NCI-H1694 treated with DMSO at 0.1 percent for 48 hours (cell line): Measurements from ENCODE around the gene ZNF621.
"Not testable (repeated sequence)": the region's sequence is repeated elsewhere in the genome, so short reads cannot be mapped to it uniquely, and the experiment has no call there.

Experiments
- DNase-seq: peaks from one replicate; lab custom pipeline; 2025; lab: John Stamatoyannopoulos, UW

Gene ZNF621

GRCh38 chr3:40534283-40534682, 9.5 kb downstream of the ZNF621 start:
- no peak for DNase-seq

- DNase-seq: no peak
These were observed 22.1 kb downstream of the ZNF621 start for GRCh38 chr3:40546816-40547215.

GRCh38 chr3:40550167-40550566, 25.4 kb downstream of the ZNF621 start:
- no peak for DNase-seq

GRCh38 chr3:40557575-40558161, 32.9 kb downstream of the ZNF621 start:
- DNase-seq: no peak

- DNase-seq: not testable (repeated sequence)
These were observed 37.7 kb downstream of the ZNF621 start for GRCh38 chr3:40562482-40562881.

- not testable (repeated sequence) for DNase-seq
These were observed 40.9 kb downstream of the ZNF621 start for GRCh38 chr3:40565629-40566028.

- DNase-seq: no peak
These were observed 41.9 kb downstream of the ZNF621 start for GRCh38 chr3:40566694-40567093.

GRCh38 chr3:40572588-40572987, 47.8 kb downstream of the ZNF621 start:
- DNase-seq: no peak

GRCh38 chr3:40574050-40574449, 49.3 kb downstream of the ZNF621 start:
- DNase-seq: no peak

- no peak for DNase-seq
These were observed 49.9 kb downstream of the ZNF621 start for GRCh38 chr3:40574661-40575060.

- DNase-seq: no peak
These were observed 51.6 kb downstream of the ZNF621 start for GRCh38 chr3:40576396-40576795.

GRCh38 chr3:40580494-40581091, 55.8 kb downstream of the ZNF621 start:
- peak; percentile 35 for DNase-seq

GRCh38 chr3:40581166-40581565, 56.4 kb downstream of the ZNF621 start:
- no peak for DNase-seq

GRCh38 chr3:40582401-40583027, 57.8 kb downstream of the ZNF621 start:
- no peak for DNase-seq

GRCh38 chr3:40583691-40584090, 58.9 kb downstream of the ZNF621 start:
- DNase-seq: no peak

- peak; percentile 15 for DNase-seq
These were observed 59.9 kb downstream of the ZNF621 start for GRCh38 chr3:40584625-40585189.

- no peak for DNase-seq
These were observed 60.7 kb downstream of the ZNF621 start for GRCh38 chr3:40585381-40586016.

GRCh38 chr3:40586901-40587300, 62.1 kb downstream of the ZNF621 start:
- DNase-seq: no peak

GRCh38 chr3:40588406-40588805, 63.6 kb downstream of the ZNF621 start:
- DNase-seq: no peak
